ENCODE results near the gene CYP19A1. TPM values are rescaled to one million over a fixed set of nuclear protein-coding genes. Genes with fewer than 3 reads are reported as not detected.

The CYP19A1 gene
- total RNA-seq, 1 donor from 2014 or later: not detected

DNA sequence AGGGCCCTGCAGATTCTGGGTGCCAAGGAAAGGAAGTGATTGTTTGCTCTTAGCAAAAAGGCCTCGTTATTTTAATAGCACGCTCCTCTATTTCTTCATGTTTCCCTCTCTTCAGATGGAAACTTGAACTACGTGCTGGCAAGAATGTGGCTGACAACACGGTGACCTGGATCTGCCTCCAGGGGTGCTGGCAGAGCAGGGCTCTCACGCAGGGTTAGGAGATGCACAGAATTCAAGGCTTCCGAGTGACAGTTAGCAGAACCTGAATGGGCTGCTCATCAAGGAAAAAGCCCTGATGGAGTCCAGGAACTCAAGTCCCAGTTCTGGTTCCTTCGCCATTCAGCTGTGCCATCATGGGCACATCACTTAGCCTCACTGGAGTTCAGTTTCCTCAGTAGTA is 22.7 kb downstream of the CYP19A1 start:
- Mint-ChIP-seq H3K27ac (ENCODE audit: unreplicated experiment) (no peak overlapping the region), H3K27me3 (ENCODE audit: low read depth) (peaks cover 2% of the 10 kb centered on the region), H3K4me3 (ENCODE audit: unreplicated experiment) (no peak overlapping the region), H3K4me1 (ENCODE audit: low read depth) (no peaks in the 10 kb centered on the region), H3K9me3 (ENCODE audit: low read depth) (no peaks in the 10 kb centered on the region), H3K36me3 (ENCODE audit: low read depth) (no peaks in the 10 kb centered on the region)
- no peak for DNase-seq (ENCODE audit: low spot score)
- no peak for TF ChIP-seq CTCF (IDR thresholded peaks at IDR 0.05)

GRCh38 chr15:51314391-51315337 is 23.7 kb downstream of the CYP19A1 start:
- H3K27ac Mint-ChIP-seq (ENCODE audit: unreplicated experiment): no peak overlapping the region

GRCh38 chr15:51313644-51314280 is 24.6 kb downstream of the CYP19A1 start:
- Mint-ChIP-seq H3K9me3 (ENCODE audit: low read depth) (no peaks in the 10 kb centered on the region), H3K27ac (ENCODE audit: unreplicated experiment) (no peak overlapping the region), H3K36me3 (ENCODE audit: low read depth) (no peaks in the 10 kb centered on the region), H3K4me3 (ENCODE audit: unreplicated experiment) (no peak overlapping the region), H3K4me1 (ENCODE audit: low read depth) (peaks cover 7% of the 10 kb centered on the region), H3K27me3 (ENCODE audit: low read depth) (peaks cover 2% of the 10 kb centered on the region)
- no peak for TF ChIP-seq CTCF (IDR thresholded peaks at IDR 0.05)
- DNase-seq (ENCODE audit: low spot score): no peak

More at GRCh38 chr15:51314391-51315337, 23.7 kb downstream of the CYP19A1 start:
- no peaks in the 10 kb centered on the region for H3K36me3 Mint-ChIP-seq (ENCODE audit: low read depth)
- H3K4me1 Mint-ChIP-seq (ENCODE audit: low read depth): peaks cover 7% of the 10 kb centered on the region
- TF ChIP-seq CTCF (IDR thresholded peaks at IDR 0.05): no peak
- H3K27me3 Mint-ChIP-seq (ENCODE audit: low read depth): peaks cover 2% of the 10 kb centered on the region
- no peak overlapping the region for H3K4me3 Mint-ChIP-seq (ENCODE audit: unreplicated experiment)
- DNase-seq (ENCODE audit: low spot score): no peak
- H3K9me3 Mint-ChIP-seq (ENCODE audit: low read depth): no peaks in the 10 kb centered on the region

- no peak for TF ChIP-seq CTCF (IDR thresholded peaks at IDR 0.05)
- Mint-ChIP-seq H3K4me3 (ENCODE audit: unreplicated experiment) (no peak overlapping the region), H3K36me3 (ENCODE audit: low read depth) (no peaks in the 10 kb centered on the region), H3K27ac (ENCODE audit: unreplicated experiment) (no peak overlapping the region), H3K9me3 (ENCODE audit: low read depth) (no peaks in the 10 kb centered on the region), H3K27me3 (ENCODE audit: low read depth) (peaks cover 2% of the 10 kb centered on the region), H3K4me1 (ENCODE audit: low read depth) (peaks cover 7% of the 10 kb centered on the region)
- DNase-seq (ENCODE audit: low spot score): no peak
These were observed 25.4 kb downstream of the CYP19A1 start for GRCh38 chr15:51313074-51313393.

- peaks cover 2% of the 10 kb centered on the region for H3K27me3 Mint-ChIP-seq (ENCODE audit: low read depth)
- H3K9me3 Mint-ChIP-seq (ENCODE audit: low read depth): no peaks in the 10 kb centered on the region
- no peaks in the 10 kb centered on the region for H3K36me3 Mint-ChIP-seq (ENCODE audit: low read depth)
- no peak for DNase-seq (ENCODE audit: low spot score)
- TF ChIP-seq CTCF (IDR thresholded peaks at IDR 0.05): no peak
- no peak overlapping the region for H3K4me3 Mint-ChIP-seq (ENCODE audit: unreplicated experiment)
- peaks cover 7% of the 10 kb centered on the region for H3K4me1 Mint-ChIP-seq (ENCODE audit: low read depth)
- no peak overlapping the region for H3K27ac Mint-ChIP-seq (ENCODE audit: unreplicated experiment)
These were observed 26.0 kb downstream of the CYP19A1 start for GRCh38 chr15:51312166-51313073.

Data from chondrocyte (in vitro differentiated cells).